ENCODE data around the gene GRAMD4. TPM values are rescaled to one million over a fixed set of nuclear protein-coding genes. Genes with fewer than 3 reads are reported as not detected.

GRAMD4 gene
- total RNA-seq, 1 experiment from 2014 or later: 19.8 TPM

- Histone ChIP-seq H3K9me3 (ENCODE audit: control insufficient read depth, low read depth, low read length) (no peaks in the 10 kb centered on the region), H3K4ac (ENCODE audit: low read depth, low read length) (no peak overlapping the region), H3K14ac (ENCODE audit: insufficient read depth, low read length) (no peak overlapping the region), H3T11ph (ENCODE audit: low read length) (no peak overlapping the region), H2BK20ac (ENCODE audit: low read depth, low read length, poor library complexity, severe bottlenecking) (no peak overlapping the region), H3K4me2 (ENCODE audit: insufficient read depth, insufficient read length, low read length) (no peak overlapping the region), H4K91ac (ENCODE audit: insufficient read length, low read depth, low read length) (no peak overlapping the region), H3K23me2 (ENCODE audit: insufficient read length, low read depth, low read length, poor library complexity, severe bottlenecking) (peaks cover 8% of the 10 kb centered on the region), H3K18ac (ENCODE audit: insufficient read length, low read depth, low read length) (no peak overlapping the region), H2BK12ac (ENCODE audit: insufficient read length, low read depth, low read length) (no peak overlapping the region), H2BK120ac (ENCODE audit: low read depth, low read length, poor library complexity, severe bottlenecking) (no peak overlapping the region), H2BK5ac (ENCODE audit: insufficient read length, low read length) (no peak overlapping the region), H4K5ac (ENCODE audit: insufficient read length, low read depth, low read length) (no peak overlapping the region), H3K27ac (ENCODE audit: insufficient read length, low read depth, low read length) (no peak overlapping the region), H3K56ac (ENCODE audit: insufficient read length, low read depth, low read length) (no peak overlapping the region), H3K79me2 (ENCODE audit: insufficient read depth, low read length) (no peaks in the 10 kb centered on the region), H2AFZ (ENCODE audit: low read length) (no peak overlapping the region), H3K4me1 (ENCODE audit: insufficient read depth, low read length) (no peaks in the 10 kb centered on the region), H2BK15ac (ENCODE audit: low read depth, low read length) (no peak overlapping the region), H3K27me3 (ENCODE audit: insufficient read depth, low read length) (no peaks in the 10 kb centered on the region; the same call in 1 of the 2 replicates), H3K79me1 (ENCODE audit: insufficient read depth, low read depth, low read length, poor library complexity, severe bottlenecking) (no peaks in the 10 kb centered on the region), H4K20me1 (ENCODE audit: control insufficient read depth, insufficient read depth, insufficient read length) (no peaks in the 10 kb centered on the region), H3K23ac (ENCODE audit: insufficient read length, low read depth, low read length) (no peak overlapping the region), H3K9ac (ENCODE audit: extremely low read depth, insufficient read length, low read length) (no peak overlapping the region), H4K8ac (replicated peaks; ENCODE audit: insufficient read length, low read depth, low read length) (no peak overlapping the region), H2AK5ac (ENCODE audit: insufficient read length, low read length) (no peak overlapping the region)
- peaks cover 0 to 5% (median 0%) of the 10 kb centered on the region in 3 experiments; a peak in 3 of 7 replicates for H3K36me3 Mint-ChIP-seq (ENCODE audit: insufficient read depth in 1 of 3, low read depth in 3 of 3)
- DNase-seq: no peak
- H3K4me3 Mint-ChIP-seq: peak overlapping the region in 1 of 2 experiments; percentile 31; a peak in 1 of 5 replicates
- H3K27ac Mint-ChIP-seq: no peak overlapping the region
- peaks cover 34% of the 10 kb centered on the region for H3K27me3 Mint-ChIP-seq (ENCODE audit: low read depth)
- no CpG with 5 or more reads among the region's 15 CpGs for WGBS (ENCODE audit: extremely low coverage, insufficient read length, low lambda C conversion rate)
- TF ChIP-seq CTCF (conservative IDR thresholded peaks at IDR 0.05): no peak
- H3K4me1 Mint-ChIP-seq: peaks cover 24 to 36% of the 10 kb centered on the region in 2 experiments
- peaks cover 9 to 10% of the 10 kb centered on the region in 2 experiments for H3K9me3 Mint-ChIP-seq
Measured at GRCh38 chr22:46574438-46574992, 45.7 kb upstream of the GRAMD4 start.

All from H9 (cell line).